WTC11 (cell line): ENCODE results near the gene GPATCH2L. TPM values are rescaled to one million over a fixed set of nuclear protein-coding genes. Genes with fewer than 3 reads are reported as not detected.

ENCODE experiments used
- ATAC-seq: fragments of 200-7000 bp; cut with Tn5 transposase; 2 replicates; pipeline ENCODE4 v1.10.0; 2021; ENCODE audit warnings: mild to moderate bottlenecking, moderate library complexity
- CTCF ChIA-PET: fragments of 300-600 bp; sonication (Branson Sonifier 250); formaldehyde crosslinking; loops from one replicate; lab custom pipeline; 2021; ENCODE audit warnings: antibody characterized with exemption; lab: Charles Lee
- POLR2A ChIA-PET: fragments of 350-600 bp; sonication (Branson Sonifier 250); formaldehyde crosslinking; loops from one replicate; lab custom pipeline; 2021; ENCODE audit warnings: antibody characterized with exemption; lab: Charles Lee
- DNase-seq: peaks from one replicate; pipeline ENCODE4 v3.0.0; 2021; ENCODE audit warnings: low spot score
- H3K27ac Mint-ChIP-seq: 2 replicates; pipeline ENCODE4 v1.8.0; 2021; ENCODE audit warnings: mixed read lengths
- H3K27me3 Mint-ChIP-seq: 2 replicates; pipeline ENCODE4 v1.8.0; 2021; ENCODE audit warnings: low read depth, mild to moderate bottlenecking, moderate library complexity, mixed read lengths
- H3K36me3 Mint-ChIP-seq: 2 replicates; pipeline ENCODE4 v1.8.0; 2021; ENCODE audit warnings: mixed read lengths
- H3K4me1 Mint-ChIP-seq: 2 replicates; pipeline ENCODE4 v1.8.0; 2022; ENCODE audit warnings: mixed read lengths
- H3K4me3 Mint-ChIP-seq: 2 replicates; pipeline ENCODE4 v1.8.0; 2021; ENCODE audit warnings: mild to moderate bottlenecking, moderate library complexity, mixed read lengths
- H3K9me3 Mint-ChIP-seq: 2 replicates; pipeline ENCODE4 v1.8.0; 2021; ENCODE audit warnings: mixed read lengths
- AR ChIP-seq: fragments of 250-450 bp; sonication (Bioruptor Pico); IDR thresholded peaks from 2 replicates; pipeline ENCODE4 v1.9.0; 2021; ENCODE audit warnings: mild to moderate bottlenecking
- CREB1 ChIP-seq: sonication (generic); formaldehyde crosslinking; IDR thresholded peaks from 2 replicates; pipeline ENCODE4 v1.8.0; 2023; ENCODE audit warnings: mild to moderate bottlenecking, missing genetic modification reagents
- E2F5 ChIP-seq: sonication (generic); formaldehyde crosslinking; IDR thresholded peaks from 2 replicates; pipeline ENCODE4 v1.8.1; 2022; ENCODE audit warnings: mild to moderate bottlenecking, moderate library complexity, missing genetic modification reagents
- ERG ChIP-seq: fragments of 250-450 bp; sonication (Bioruptor Pico); IDR thresholded peaks from 2 replicates; pipeline ENCODE4 v1.8.0; 2021; ENCODE audit warnings: mild to moderate bottlenecking
- FOXP1 ChIP-seq: sonication (generic); formaldehyde crosslinking; IDR thresholded peaks from 2 replicates; pipeline ENCODE4 v1.8.0; 2022; ENCODE audit warnings: missing genetic modification reagents, mild to moderate bottlenecking, moderate library complexity, borderline replicate concordance
- GRHL2 ChIP-seq: fragments of 250-450 bp; sonication (Bioruptor Pico); IDR thresholded peaks from 2 replicates; pipeline ENCODE4 v1.8.0; 2022; ENCODE audit warnings: mild to moderate bottlenecking, moderate library complexity; ENCODE audit not compliant: insufficient replicate concordance, severe bottlenecking
- HMGA2 ChIP-seq: fragments of 250-450 bp; sonication (Bioruptor Pico); IDR thresholded peaks from 2 replicates; pipeline ENCODE4 v1.4.0; 2021; ENCODE audit warnings: mild to moderate bottlenecking, moderate library complexity
- IRF1 ChIP-seq: sonication (generic); formaldehyde crosslinking; IDR thresholded peaks from 2 replicates; pipeline ENCODE4 v1.8.0; 2023; ENCODE audit warnings: missing genetic modification reagents
- IRF2 ChIP-seq: sonication (generic); formaldehyde crosslinking; IDR thresholded peaks from 2 replicates; pipeline ENCODE4 v1.8.0; 2022; ENCODE audit warnings: low read depth, missing genetic modification reagents, borderline replicate concordance
- NFATC4 ChIP-seq: fragments of 250-450 bp; sonication (Bioruptor Pico); IDR thresholded peaks from 2 replicates; pipeline ENCODE4 v1.9.0; 2021; ENCODE audit warnings: mild to moderate bottlenecking
- NR2C2 ChIP-seq: sonication (generic); formaldehyde crosslinking; IDR thresholded peaks from 2 replicates; pipeline ENCODE4 v1.8.0; 2022; ENCODE audit warnings: mild to moderate bottlenecking, missing genetic modification reagents
- PRRX2 ChIP-seq: fragments of 250-450 bp; sonication (Bioruptor Pico); IDR thresholded peaks from 2 replicates; pipeline ENCODE4 v1.8.0; 2021; ENCODE audit warnings: mild to moderate bottlenecking
- SMAD3 ChIP-seq: sonication (generic); formaldehyde crosslinking; IDR thresholded peaks from 2 replicates; pipeline ENCODE4 v1.8.0; 2022; ENCODE audit warnings: missing genetic modification reagents, mild to moderate bottlenecking, borderline replicate concordance
- SP1 ChIP-seq: sonication (generic); formaldehyde crosslinking; conservative IDR thresholded peaks from 2 replicates; pipeline ENCODE4 v1.8.1; 2022; ENCODE audit warnings: missing genetic modification reagents
- USF2 ChIP-seq: sonication (generic); formaldehyde crosslinking; IDR thresholded peaks from 2 replicates; pipeline ENCODE4 v1.8.1; 2023; ENCODE audit warnings: mild to moderate bottlenecking, missing genetic modification reagents, moderate library complexity
- ZNF232 ChIP-seq: sonication (generic); formaldehyde crosslinking; IDR thresholded peaks from 2 replicates; pipeline ENCODE4 v1.8.0; 2022; ENCODE audit warnings: mild to moderate bottlenecking, missing genetic modification reagents
- ZNF423 ChIP-seq: fragments of 250-450 bp; sonication (Bioruptor Pico); IDR thresholded peaks from 2 replicates; pipeline ENCODE4 v2.1.2; 2022; ENCODE audit warnings: mild to moderate bottlenecking, moderate library complexity
- total RNA-seq: library from RNA; stranded (reverse); gene quantifications from 3 replicates; pipeline ENCODE4 v1.2.3, GENCODE V29; 2021
- TF ChIP-seq, protein P1 (sequence below): sonication (generic); formaldehyde crosslinking; IDR thresholded peaks from 2 replicates; pipeline ENCODE4 v1.8.0; 2023; ENCODE audit warnings: mild to moderate bottlenecking, missing genetic modification reagents
- TF ChIP-seq, protein P2 (sequence below): sonication (generic); formaldehyde crosslinking; conservative IDR thresholded peaks from 2 replicates; pipeline ENCODE4 v1.8.1; 2022; ENCODE audit warnings: mild to moderate bottlenecking, missing genetic modification reagents

GPATCH2L gene
- total RNA-seq, 1 experiment from 2014 or later = 67.2 TPM

DNA sequence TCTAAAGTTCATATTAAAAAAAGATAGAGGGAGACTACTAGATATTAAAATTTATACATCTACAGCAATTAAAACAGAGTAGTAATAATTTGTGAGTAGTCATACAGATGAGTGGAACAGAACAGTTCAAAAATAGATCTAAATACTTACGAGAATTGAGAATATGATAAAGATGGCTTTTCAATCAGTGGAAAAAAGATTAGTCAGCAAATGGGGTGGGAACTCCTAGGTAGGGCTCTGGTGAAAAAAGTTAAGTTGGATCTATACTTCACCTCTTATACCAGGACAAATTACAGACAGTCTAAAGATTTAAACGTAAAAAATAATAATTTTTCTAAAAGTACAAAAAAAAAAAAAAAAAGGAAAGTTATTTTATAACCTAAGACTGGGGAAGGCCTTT lies 66.9 kb downstream of the GPATCH2L start:
- TF ChIP-seq ZNF423 (CRISPR knock-in tag) (no peak), ERG (CRISPR knock-in tag) (no peak), SMAD3 (CRISPR knock-in tag) (no peak), NR2C2 (CRISPR knock-in tag) (no peak), PRRX2 (CRISPR knock-in tag) (no peak), NFATC4 (CRISPR knock-in tag) (no peak), USF2 (CRISPR knock-in tag) (no peak), SP1 (no peak), AR (CRISPR knock-in tag) (no peak), ZNF232 (no peak), CREB1 (CRISPR knock-in tag) (no peak), IRF2 (CRISPR knock-in tag) (no peak)
- no peak overlapping the region for H3K27ac Mint-ChIP-seq
- DNase-seq (no peak), ATAC-seq (no peak)
- H3K36me3 Mint-ChIP-seq = peaks cover 16% of the 10 kb centered on the region
- POLR2A ChIA-PET = no interaction called here
- no peak overlapping the region for H3K4me3 Mint-ChIP-seq
- CTCF ChIA-PET = no interaction called here
- H3K4me1 Mint-ChIP-seq = no peaks in the 10 kb centered on the region
- H3K27me3 Mint-ChIP-seq = no peaks in the 10 kb centered on the region
- H3K9me3 Mint-ChIP-seq = peaks cover 25% of the 10 kb centered on the region

DNA sequence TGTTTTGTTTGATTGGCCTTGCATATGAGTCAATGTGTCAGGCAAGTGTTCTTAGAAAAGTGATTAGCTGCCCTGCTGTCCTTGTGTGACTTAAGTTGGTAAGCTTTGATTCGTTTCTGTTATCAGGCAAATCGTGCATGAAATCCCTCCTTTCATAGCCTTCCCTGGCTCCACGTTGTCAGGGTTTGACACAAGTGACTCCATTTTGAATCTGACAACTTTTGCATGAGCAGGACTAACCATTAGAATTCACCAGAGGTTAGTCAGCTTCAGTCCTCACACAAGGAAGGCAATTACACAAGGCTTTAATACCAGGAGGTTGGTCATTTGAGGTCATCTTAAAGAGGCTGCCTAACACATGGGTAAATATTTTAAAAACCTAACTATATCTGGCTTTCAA lies 68.2 kb downstream of the GPATCH2L start:
- POLR2A ChIA-PET = interaction anchor here (0.6 kb wide), 1 partner anchor 23 kb away, joined by 3 read pairs; no protein-coding TSS in a partner anchor
- Mint-ChIP-seq H3K36me3 (peaks cover 23% of the 10 kb centered on the region), H3K27ac (no peak overlapping the region), H3K4me1 (no peaks in the 10 kb centered on the region), H3K9me3 (peaks cover 31% of the 10 kb centered on the region), H3K27me3 (peaks cover 4% of the 10 kb centered on the region), H3K4me3 (no peak overlapping the region)
- no peak for ATAC-seq
- CTCF ChIA-PET = interaction anchor here (1.1 kb wide), 1 partner anchor 48 kb away, joined by 4 read pairs; no protein-coding TSS in a partner anchor
- no peak for DNase-seq
- TF ChIP-seq AR (CRISPR knock-in tag) (no peak), FOXP1 (CRISPR knock-in tag) (no peak), E2F5 (CRISPR knock-in tag) (no peak), USF2 (CRISPR knock-in tag) (no peak), SP1 (no peak), ZNF423 (CRISPR knock-in tag) (no peak), HMGA2 (CRISPR knock-in tag) (no peak), CREB1 (CRISPR knock-in tag) (no peak), GRHL2 (CRISPR knock-in tag) (no peak), IRF1 (CRISPR knock-in tag) (no peak)
- TF ChIP-seq, protein P1, sequence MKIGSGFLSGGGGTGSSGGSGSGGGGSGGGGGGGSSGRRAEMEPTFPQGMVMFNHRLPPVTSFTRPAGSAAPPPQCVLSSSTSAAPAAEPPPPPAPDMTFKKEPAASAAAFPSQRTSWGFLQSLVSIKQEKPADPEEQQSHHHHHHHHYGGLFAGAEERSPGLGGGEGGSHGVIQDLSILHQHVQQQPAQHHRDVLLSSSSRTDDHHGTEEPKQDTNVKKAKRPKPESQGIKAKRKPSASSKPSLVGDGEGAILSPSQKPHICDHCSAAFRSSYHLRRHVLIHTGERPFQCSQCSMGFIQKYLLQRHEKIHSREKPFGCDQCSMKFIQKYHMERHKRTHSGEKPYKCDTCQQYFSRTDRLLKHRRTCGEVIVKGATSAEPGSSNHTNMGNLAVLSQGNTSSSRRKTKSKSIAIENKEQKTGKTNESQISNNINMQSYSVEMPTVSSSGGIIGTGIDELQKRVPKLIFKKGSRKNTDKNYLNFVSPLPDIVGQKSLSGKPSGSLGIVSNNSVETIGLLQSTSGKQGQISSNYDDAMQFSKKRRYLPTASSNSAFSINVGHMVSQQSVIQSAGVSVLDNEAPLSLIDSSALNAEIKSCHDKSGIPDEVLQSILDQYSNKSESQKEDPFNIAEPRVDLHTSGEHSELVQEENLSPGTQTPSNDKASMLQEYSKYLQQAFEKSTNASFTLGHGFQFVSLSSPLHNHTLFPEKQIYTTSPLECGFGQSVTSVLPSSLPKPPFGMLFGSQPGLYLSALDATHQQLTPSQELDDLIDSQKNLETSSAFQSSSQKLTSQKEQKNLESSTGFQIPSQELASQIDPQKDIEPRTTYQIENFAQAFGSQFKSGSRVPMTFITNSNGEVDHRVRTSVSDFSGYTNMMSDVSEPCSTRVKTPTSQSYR (CRISPR knock-in tag) = no peak
- TF ChIP-seq, protein P2, sequence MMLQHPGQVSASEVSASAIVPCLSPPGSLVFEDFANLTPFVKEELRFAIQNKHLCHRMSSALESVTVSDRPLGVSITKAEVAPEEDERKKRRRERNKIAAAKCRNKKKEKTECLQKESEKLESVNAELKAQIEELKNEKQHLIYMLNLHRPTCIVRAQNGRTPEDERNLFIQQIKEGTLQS = no peak
